Measurements from ENCODE around the gene ZNF341.

ZNF341 gene

DNA sequence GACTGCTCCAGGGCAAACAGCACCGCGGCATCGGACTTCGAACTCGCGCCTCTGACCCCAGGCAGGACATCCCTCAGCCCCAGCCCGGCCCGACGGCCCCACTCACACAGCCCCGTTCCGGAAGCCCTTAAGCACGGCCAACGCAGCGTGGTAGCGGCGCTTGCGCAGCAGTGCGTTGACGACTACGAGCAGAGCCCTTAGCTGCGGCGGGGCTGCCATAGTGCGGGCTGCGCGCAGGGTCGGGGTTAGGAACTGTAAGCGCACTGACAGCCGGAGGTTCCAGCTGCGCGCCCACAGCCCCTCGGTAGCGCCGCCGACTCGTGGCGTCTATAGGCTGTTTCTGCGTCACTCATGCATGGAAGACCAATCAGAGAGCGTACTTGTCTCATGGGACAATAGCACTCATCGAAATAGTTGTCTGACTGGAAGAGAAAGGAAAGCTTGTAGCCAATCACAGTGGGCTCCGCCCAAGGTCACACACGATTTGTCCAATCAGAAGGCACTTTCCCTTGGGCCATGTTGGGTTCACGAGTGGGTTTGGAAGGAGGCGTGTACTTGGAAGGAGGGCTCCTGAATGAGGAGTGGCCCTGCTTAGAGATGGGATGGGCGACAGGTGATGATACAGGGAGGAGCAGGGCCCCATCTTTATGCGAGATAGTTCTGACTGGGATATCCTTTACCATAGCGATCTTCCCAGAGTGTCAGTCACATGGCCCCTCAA is 11.6 kb upstream of the ZNF341 start, which contains the start of gene PXMP4:
Gene PXMP4, minus strand, starts transcription at position 322 of the 721 bp plus-strand sequence. Its CDS starts 103 bp downstream, at position 219.
- peak; percentile 98 for DNase-seq
- Histone ChIP-seq H3K27me3 (replicated peaks; ENCODE audit: insufficient read depth, low read length) (no peaks in the 10 kb centered on the region), H3K36me3 (replicated peaks; ENCODE audit: insufficient read depth, low read length) (no peaks in the 10 kb centered on the region), H3K27ac (ENCODE audit: low read length) (peak within 1 kb of the TSS; percentile 33; the same call in 1 of the 2 replicates), H3K4me3 (ENCODE audit: low read length) (peak within 1 kb of the TSS; percentile 92), H3K4me1 (ENCODE audit: low read length) (peaks cover 7% of the 10 kb centered on the region; the same call in 1 of the 2 replicates), H3K4me2 (ENCODE audit: low read depth, low read length) (peak within 1 kb of the TSS; percentile 95), H2AFZ (ENCODE audit: low read length) (peak within 1 kb of the TSS; percentile 98), H3F3A (ENCODE audit: insufficient read depth, low read length) (no peaks in the 10 kb centered on the region), H3K9ac (ENCODE audit: low read length) (peak within 1 kb of the TSS; percentile 71), H3K79me2 (ENCODE audit: low read length) (peaks cover 21% of the 10 kb centered on the region), H3K9me2 (replicated peaks; ENCODE audit: insufficient read depth, low read length) (no peaks in the 10 kb centered on the region), H4K20me1 (ENCODE audit: insufficient read depth, low read length) (no peaks in the 10 kb centered on the region), H3K9me3 (replicated peaks; ENCODE audit: insufficient read depth, low read length) (no peaks in the 10 kb centered on the region)
- no peak for TF ChIP-seq EZH2 (optimal IDR thresholded peaks at IDR 0.05; ENCODE audit: low read depth, low read length)
- TF ChIP-seq, protein P1, sequence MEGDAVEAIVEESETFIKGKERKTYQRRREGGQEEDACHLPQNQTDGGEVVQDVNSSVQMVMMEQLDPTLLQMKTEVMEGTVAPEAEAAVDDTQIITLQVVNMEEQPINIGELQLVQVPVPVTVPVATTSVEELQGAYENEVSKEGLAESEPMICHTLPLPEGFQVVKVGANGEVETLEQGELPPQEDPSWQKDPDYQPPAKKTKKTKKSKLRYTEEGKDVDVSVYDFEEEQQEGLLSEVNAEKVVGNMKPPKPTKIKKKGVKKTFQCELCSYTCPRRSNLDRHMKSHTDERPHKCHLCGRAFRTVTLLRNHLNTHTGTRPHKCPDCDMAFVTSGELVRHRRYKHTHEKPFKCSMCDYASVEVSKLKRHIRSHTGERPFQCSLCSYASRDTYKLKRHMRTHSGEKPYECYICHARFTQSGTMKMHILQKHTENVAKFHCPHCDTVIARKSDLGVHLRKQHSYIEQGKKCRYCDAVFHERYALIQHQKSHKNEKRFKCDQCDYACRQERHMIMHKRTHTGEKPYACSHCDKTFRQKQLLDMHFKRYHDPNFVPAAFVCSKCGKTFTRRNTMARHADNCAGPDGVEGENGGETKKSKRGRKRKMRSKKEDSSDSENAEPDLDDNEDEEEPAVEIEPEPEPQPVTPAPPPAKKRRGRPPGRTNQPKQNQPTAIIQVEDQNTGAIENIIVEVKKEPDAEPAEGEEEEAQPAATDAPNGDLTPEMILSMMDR (IDR thresholded peaks at IDR 0.05; ENCODE audit: low read length): no peak
- TF ChIP-seq EZH2phosphoT487 (IDR thresholded peaks at IDR 0.05; ENCODE audit: low read length): no peak

DNA sequence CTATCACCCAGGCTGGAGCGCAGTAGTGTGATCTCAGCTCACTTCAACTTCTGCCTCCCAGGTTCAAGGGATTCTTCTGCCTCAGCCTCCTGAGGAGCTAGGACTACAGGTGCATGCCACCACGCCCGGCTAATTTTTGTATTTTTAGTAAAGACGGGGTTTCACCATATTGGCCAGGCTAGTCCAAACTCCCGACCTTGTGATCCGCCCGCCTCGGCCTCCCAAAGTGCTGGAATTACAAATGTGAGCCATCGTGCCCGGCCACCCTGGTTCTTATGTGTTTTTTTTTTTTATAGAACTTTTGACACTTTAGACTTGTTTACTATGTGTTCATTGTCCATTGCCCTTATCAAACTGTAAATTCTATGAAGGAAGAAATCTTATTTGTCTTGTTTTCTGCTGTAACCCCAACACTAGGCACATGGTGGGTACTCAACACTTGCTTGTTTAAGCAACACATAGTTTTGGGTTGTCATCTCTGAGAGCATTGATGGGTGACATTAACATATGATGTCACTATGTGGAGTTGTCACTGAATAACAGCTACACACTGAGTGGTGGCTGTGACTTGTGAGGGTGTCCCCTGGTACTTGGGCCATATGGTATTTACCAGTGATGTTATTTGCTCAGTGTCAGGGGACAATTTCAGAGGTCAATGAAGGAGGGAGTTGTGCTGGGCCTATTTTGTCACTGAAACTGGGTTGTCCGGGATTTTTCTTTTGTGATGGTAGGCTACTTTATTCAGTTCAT is 10.2 kb upstream of the ZNF341 start:
- no peak overlapping the region for H3K4me3 ChIP-seq (ENCODE audit: low read length)
- H2AFZ ChIP-seq (ENCODE audit: low read length): no peak overlapping the region
- H4K20me1 ChIP-seq (ENCODE audit: insufficient read depth, low read length): no peaks in the 10 kb centered on the region
- H3K36me3 ChIP-seq (replicated peaks; ENCODE audit: insufficient read depth, low read length): no peaks in the 10 kb centered on the region
- H3K4me1 ChIP-seq (ENCODE audit: low read length): peaks cover 7% of the 10 kb centered on the region; the same call in 1 of the 2 replicates
- no peak overlapping the region for H3K4me2 ChIP-seq (ENCODE audit: low read depth, low read length)
- no peak for DNase-seq
- no peaks in the 10 kb centered on the region for H3K9me2 ChIP-seq (replicated peaks; ENCODE audit: insufficient read depth, low read length)
- no peaks in the 10 kb centered on the region for H3K27me3 ChIP-seq (replicated peaks; ENCODE audit: insufficient read depth, low read length)
- no peak overlapping the region for H3K27ac ChIP-seq (ENCODE audit: low read length)
- H3F3A ChIP-seq (ENCODE audit: insufficient read depth, low read length): no peaks in the 10 kb centered on the region
- TF ChIP-seq EZH2 (optimal IDR thresholded peaks at IDR 0.05; ENCODE audit: low read depth, low read length): no peak
- H3K9me3 ChIP-seq (replicated peaks; ENCODE audit: insufficient read depth, low read length): no peaks in the 10 kb centered on the region
- H3K79me2 ChIP-seq (ENCODE audit: low read length): peaks cover 21% of the 10 kb centered on the region
- H3K9ac ChIP-seq (ENCODE audit: low read length): no peak overlapping the region

GRCh38 chr20:33724439-33725094 is 7.2 kb upstream of the ZNF341 start:
- Histone ChIP-seq H3F3A (ENCODE audit: insufficient read depth, low read length) (no peaks in the 10 kb centered on the region), H3K9ac (ENCODE audit: low read length) (no peak overlapping the region), H3K9me2 (replicated peaks; ENCODE audit: insufficient read depth, low read length) (no peaks in the 10 kb centered on the region), H3K27me3 (replicated peaks; ENCODE audit: insufficient read depth, low read length) (no peaks in the 10 kb centered on the region), H3K36me3 (replicated peaks; ENCODE audit: insufficient read depth, low read length) (no peaks in the 10 kb centered on the region), H4K20me1 (ENCODE audit: insufficient read depth, low read length) (no peaks in the 10 kb centered on the region), H3K79me2 (ENCODE audit: low read length) (peaks cover 4% of the 10 kb centered on the region), H3K9me3 (replicated peaks; ENCODE audit: insufficient read depth, low read length) (no peaks in the 10 kb centered on the region), H3K27ac (ENCODE audit: low read length) (no peak overlapping the region), H3K4me3 (ENCODE audit: low read length) (no peak overlapping the region), H2AFZ (ENCODE audit: low read length) (no peak overlapping the region), H3K4me2 (ENCODE audit: low read depth, low read length) (no peak overlapping the region), H3K4me1 (ENCODE audit: low read length) (peaks cover under 1% of the 10 kb centered on the region; the same call in 1 of the 2 replicates)
- no peak for DNase-seq
- no peak for TF ChIP-seq EZH2 (optimal IDR thresholded peaks at IDR 0.05; ENCODE audit: low read depth, low read length)
- TF ChIP-seq, protein P1 (IDR thresholded peaks at IDR 0.05; ENCODE audit: low read length): no peak
- no peak for TF ChIP-seq EZH2phosphoT487 (IDR thresholded peaks at IDR 0.05; ENCODE audit: low read length)

Data from MM.1S (cell line).